H1 (cell line): Measurements from ENCODE around the gene NOTCH2.

Source experiments
- BRCA1 ChIP-seq: IDR thresholded peaks from 2 replicates; pipeline ENCODE4 v1.6.1; 2012; ENCODE audit warnings: low read depth, low read length, improper control_type of control experiment
- EZH2 ChIP-seq: fragments of 200-600 bp; sonication (generic); IDR thresholded peaks from 2 replicates; pipeline ENCODE4 v1.7.1; 2012; ENCODE audit warnings: low read depth, mild to moderate bottlenecking, moderate library complexity, low read length, inconsistent platforms; ENCODE audit not compliant: severe bottlenecking
- MAFK ChIP-seq: IDR thresholded peaks from 2 replicates; pipeline ENCODE4 v1.6.1; 2012; ENCODE audit warnings: low read depth, mild to moderate bottlenecking, improper control_type of control experiment, low read length
- NRF1 ChIP-seq: IDR thresholded peaks from 2 replicates; pipeline ENCODE4 v1.6.1; 2011; ENCODE audit warnings: mild to moderate bottlenecking, low read depth, low read length, improper control_type of control experiment
- PHF8 ChIP-seq: fragments of 200-600 bp; sonication (generic); conservative IDR thresholded peaks from 2 replicates; pipeline ENCODE4 v1.7.1; 2012; ENCODE audit warnings: low read depth, mild to moderate bottlenecking, inconsistent platforms, low read length, moderate library complexity
- POLR2A ChIP-seq, 2 experiments: IDR thresholded peaks; 1 replicate in 1 of 2; 2 replicates in 1 of 2; pipeline ENCODE4 v1.6.1; 2011; ENCODE audit warnings: low read depth in 2 of 2, low read length in 2 of 2, mild to moderate bottlenecking in 2 of 2; ENCODE audit errors: control extremely low read depth in 1 of 2
- POLR2AphosphoS5 ChIP-seq: IDR thresholded peaks from 2 replicates; pipeline ENCODE4 v1.6.1; 2011; ENCODE audit warnings: low read depth, low read length
- POU5F1 ChIP-seq: IDR thresholded peaks from 2 replicates; pipeline ENCODE4 v1.6.1; 2011; ENCODE audit warnings: low read depth, mild to moderate bottlenecking, low read length, moderate library complexity
- RBBP5 ChIP-seq: IDR thresholded peaks from 2 replicates; pipeline ENCODE4 v1.7.1; 2012; ENCODE audit warnings: low read depth, mild to moderate bottlenecking, inconsistent platforms, low read length, moderate library complexity, borderline replicate concordance
- RFX5 ChIP-seq: IDR thresholded peaks from 2 replicates; pipeline ENCODE4 v1.6.1; 2011; ENCODE audit warnings: low read depth, low read length, improper control_type of control experiment, borderline replicate concordance
- TF ChIP-seq, protein P1 (sequence below): IDR thresholded peaks from 2 replicates; pipeline ENCODE4 v1.6.1; 2012; ENCODE audit warnings: inconsistent platforms
- TF ChIP-seq, protein P2 (sequence below), 3 experiments: IDR thresholded peaks; 1 replicate in 2 of 3; 2 replicates in 1 of 3; pipeline versions ENCODE4 v1.5.1 to v1.6.1; 2011; ENCODE audit warnings: low read length in 3 of 3, mild to moderate bottlenecking in 3 of 3, inconsistent platforms in 2 of 3, low read depth in 1 of 3, moderate library complexity in 1 of 3; ENCODE audit not compliant: insufficient read depth in 1 of 3; ENCODE audit errors: control extremely low read depth in 1 of 3

DNA sequence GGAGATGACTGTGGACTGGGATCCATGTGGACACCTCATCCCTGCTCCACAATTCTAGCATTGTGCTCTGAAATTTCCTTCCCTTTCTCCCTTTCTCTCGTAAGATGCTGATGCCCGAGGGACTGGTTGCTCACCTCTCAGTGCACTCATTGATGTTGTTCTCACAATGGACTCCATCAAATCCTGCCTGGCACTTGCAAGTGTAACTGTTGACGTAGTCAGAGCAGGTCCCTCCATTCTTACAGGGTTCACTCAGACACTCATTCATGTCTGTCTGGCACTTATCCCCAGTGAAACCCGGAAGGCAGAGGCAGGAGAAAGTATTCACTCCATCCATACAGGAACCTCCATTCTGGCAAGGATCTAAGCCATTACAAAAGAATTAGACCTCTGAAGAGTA is 128.1 kb downstream of the NOTCH2 start:
- no peak for TF ChIP-seq POU5F1
- TF ChIP-seq RBBP5 = no peak
- TF ChIP-seq BRCA1 = no peak
- no peak for TF ChIP-seq EZH2
- no peak for TF ChIP-seq POLR2A (IDR thresholded peaks at IDR 0.05; ENCODE audit: control extremely low read depth in 1 of 2, low read depth in 2 of 2, low read length in 2 of 2)
- TF ChIP-seq, protein P1, sequence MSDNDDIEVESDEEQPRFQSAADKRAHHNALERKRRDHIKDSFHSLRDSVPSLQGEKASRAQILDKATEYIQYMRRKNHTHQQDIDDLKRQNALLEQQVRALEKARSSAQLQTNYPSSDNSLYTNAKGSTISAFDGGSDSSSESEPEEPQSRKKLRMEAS = no peak
- TF ChIP-seq, protein P2, sequence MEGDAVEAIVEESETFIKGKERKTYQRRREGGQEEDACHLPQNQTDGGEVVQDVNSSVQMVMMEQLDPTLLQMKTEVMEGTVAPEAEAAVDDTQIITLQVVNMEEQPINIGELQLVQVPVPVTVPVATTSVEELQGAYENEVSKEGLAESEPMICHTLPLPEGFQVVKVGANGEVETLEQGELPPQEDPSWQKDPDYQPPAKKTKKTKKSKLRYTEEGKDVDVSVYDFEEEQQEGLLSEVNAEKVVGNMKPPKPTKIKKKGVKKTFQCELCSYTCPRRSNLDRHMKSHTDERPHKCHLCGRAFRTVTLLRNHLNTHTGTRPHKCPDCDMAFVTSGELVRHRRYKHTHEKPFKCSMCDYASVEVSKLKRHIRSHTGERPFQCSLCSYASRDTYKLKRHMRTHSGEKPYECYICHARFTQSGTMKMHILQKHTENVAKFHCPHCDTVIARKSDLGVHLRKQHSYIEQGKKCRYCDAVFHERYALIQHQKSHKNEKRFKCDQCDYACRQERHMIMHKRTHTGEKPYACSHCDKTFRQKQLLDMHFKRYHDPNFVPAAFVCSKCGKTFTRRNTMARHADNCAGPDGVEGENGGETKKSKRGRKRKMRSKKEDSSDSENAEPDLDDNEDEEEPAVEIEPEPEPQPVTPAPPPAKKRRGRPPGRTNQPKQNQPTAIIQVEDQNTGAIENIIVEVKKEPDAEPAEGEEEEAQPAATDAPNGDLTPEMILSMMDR (IDR thresholded peaks at IDR 0.05; ENCODE audit: control extremely low read depth in 1 of 3, insufficient read depth in 1 of 3, low read depth in 1 of 3, low read length in 3 of 3) = no peak
- no peak for TF ChIP-seq RFX5
- TF ChIP-seq MAFK = no peak
- no peak for TF ChIP-seq POLR2AphosphoS5
- no peak for TF ChIP-seq PHF8
- TF ChIP-seq NRF1 = no peak
